GM19025 (cell line): ENCODE measurements around the gene CYP19A1.
A peak's percentile ranks its signal among the peaks of the same experiment; 100 is the strongest.
"Not testable (repeated sequence)": the region's sequence is repeated elsewhere in the genome, so short reads cannot be mapped to it uniquely, and the experiment has no call there.

Experiments
- ATAC-seq: cut with Tn5 transposase; IDR thresholded peaks from one replicate; pipeline ENCODE4 v1.9.1; 2021; ENCODE audit warnings: mild to moderate bottlenecking, low read depth, moderate library complexity; ENCODE audit not compliant: unreplicated experiment

Gene CYP19A1

GRCh38 chr15:51190424-51191068 lies 147.8 kb downstream of the CYP19A1 start:
- ATAC-seq: no peak

- ATAC-seq: no peak
These were observed 148.6 kb downstream of the CYP19A1 start for GRCh38 chr15:51189669-51190385.

GRCh38 chr15:51188791-51189190 lies 149.6 kb downstream of the CYP19A1 start:
- ATAC-seq: not testable (repeated sequence)

GRCh38 chr15:51186891-51187290 lies 151.5 kb downstream of the CYP19A1 start:
- no peak for ATAC-seq

- ATAC-seq: no peak
These were observed 152.2 kb downstream of the CYP19A1 start for GRCh38 chr15:51186181-51186705.

GRCh38 chr15:51185213-51186159 lies 152.9 kb downstream of the CYP19A1 start:
- ATAC-seq: no peak

- ATAC-seq: no peak
These were observed 153.8 kb downstream of the CYP19A1 start for GRCh38 chr15:51184627-51185026.

GRCh38 chr15:51183076-51183475 lies 155.3 kb downstream of the CYP19A1 start:
- no peak for ATAC-seq

GRCh38 chr15:51181905-51182304 lies 156.5 kb downstream of the CYP19A1 start:
- no peak for ATAC-seq

- ATAC-seq: no peak
These were observed 157.2 kb downstream of the CYP19A1 start for GRCh38 chr15:51181221-51181620.

- ATAC-seq: no peak
These were observed 157.9 kb downstream of the CYP19A1 start for GRCh38 chr15:51180534-51180933.

- no peak for ATAC-seq
These were observed 158.4 kb downstream of the CYP19A1 start for GRCh38 chr15:51180011-51180410.

- ATAC-seq: no peak
These were observed 166.2 kb downstream of the CYP19A1 start for GRCh38 chr15:51172193-51172592.

- no peak for ATAC-seq
These were observed 166.8 kb downstream of the CYP19A1 start for GRCh38 chr15:51171634-51171932.

GRCh38 chr15:51170882-51171633 lies 167.3 kb downstream of the CYP19A1 start:
- ATAC-seq: no peak

GRCh38 chr15:51168700-51169099 lies 169.7 kb downstream of the CYP19A1 start:
- ATAC-seq: no peak

- ATAC-seq: no peak
These were observed 174.6 kb downstream of the CYP19A1 start for GRCh38 chr15:51163843-51164242.

GRCh38 chr15:51162865-51163762 lies 175.3 kb downstream of the CYP19A1 start:
- ATAC-seq: peak; percentile 74

- no peak for ATAC-seq
These were observed 176.7 kb downstream of the CYP19A1 start for GRCh38 chr15:51161491-51162220.
